HG03565 (cell line): Measurements from ENCODE around the gene PPP2R2C.
A peak's percentile ranks its signal among the peaks of the same experiment; 100 is the strongest.

ENCODE experiments used
- ATAC-seq: cut with Tn5 transposase; IDR thresholded peaks from one replicate; pipeline ENCODE4 v1.9.1; 2021; ENCODE audit warnings: mild to moderate bottlenecking, moderate library complexity; ENCODE audit not compliant: unreplicated experiment

PPP2R2C gene

GRCh38 chr4:6426571-6427438 is 45.6 kb downstream of the PPP2R2C start:
- ATAC-seq: no peak

- no peak for ATAC-seq
These were observed 46.5 kb downstream of the PPP2R2C start for GRCh38 chr4:6425911-6426310.

GRCh38 chr4:6425336-6425735 is 47.1 kb downstream of the PPP2R2C start:
- peak; percentile 43 for ATAC-seq

GRCh38 chr4:6424425-6424824 is 48.0 kb downstream of the PPP2R2C start:
- ATAC-seq: no peak

GRCh38 chr4:6423575-6423974 is 48.8 kb downstream of the PPP2R2C start:
- ATAC-seq: peak; percentile 94

- no peak for ATAC-seq
These were observed 49.5 kb downstream of the PPP2R2C start for GRCh38 chr4:6422866-6423265.

- ATAC-seq: no peak
These were observed 50.3 kb downstream of the PPP2R2C start for GRCh38 chr4:6422105-6422504.

- ATAC-seq: no peak
These were observed 51.0 kb downstream of the PPP2R2C start for GRCh38 chr4:6421397-6421796.

- no peak for ATAC-seq
These were observed 51.4 kb downstream of the PPP2R2C start for GRCh38 chr4:6420972-6421371.

- ATAC-seq: no peak
These were observed 52.4 kb downstream of the PPP2R2C start for GRCh38 chr4:6420036-6420435.

- ATAC-seq: no peak
These were observed 52.9 kb downstream of the PPP2R2C start for GRCh38 chr4:6419452-6420028.

- ATAC-seq: no peak
These were observed 54.1 kb downstream of the PPP2R2C start for GRCh38 chr4:6418193-6418755.

GRCh38 chr4:6417516-6418050 is 54.8 kb downstream of the PPP2R2C start:
- no peak for ATAC-seq

- no peak for ATAC-seq
These were observed 55.7 kb downstream of the PPP2R2C start for GRCh38 chr4:6416518-6417286.

- ATAC-seq: no peak
These were observed 57.2 kb downstream of the PPP2R2C start for GRCh38 chr4:6415031-6415705.

- ATAC-seq: no peak
These were observed 57.8 kb downstream of the PPP2R2C start for GRCh38 chr4:6414578-6414977.

GRCh38 chr4:6410664-6411063 is 61.8 kb downstream of the PPP2R2C start:
- ATAC-seq: no peak

- ATAC-seq: no peak
These were observed 62.3 kb downstream of the PPP2R2C start for GRCh38 chr4:6410068-6410467.

- no peak for ATAC-seq
These were observed 63.0 kb downstream of the PPP2R2C start for GRCh38 chr4:6409381-6409780.

- no peak for ATAC-seq
These were observed 64.2 kb downstream of the PPP2R2C start for GRCh38 chr4:6408263-6408662.

- no peak for ATAC-seq
These were observed 67.1 kb downstream of the PPP2R2C start for GRCh38 chr4:6405397-6405706.
